Upper lobe of left lung (tissue), 6 donors: ENCODE results near the gene SDK2. TPM values are rescaled to one million over a fixed set of nuclear protein-coding genes. Genes with fewer than 3 reads are reported as not detected.

ENCODE experiments used
- ATAC-seq, 2 donors: fragments of 200-7000 bp; cut with Tn5 transposase; one replicate each; pipeline ENCODE4 v1.9.1; 2022; ENCODE audit warnings: mild to moderate bottlenecking in 2 of 2, moderate library complexity in 2 of 2; ENCODE audit not compliant: low FRiP score in 2 of 2
- DNase-seq, 2 donors: peaks; one replicate each; pipeline ENCODE4 v3.0.0-alpha.2; 2019 to 2020
- H3K27ac ChIP-seq, 4 donors: fragments of 200-600 bp; sonication (generic); one replicate each; pipeline ENCODE4 v1.5.1; 2016 to 2019
- H3K27me3 ChIP-seq, 4 donors: fragments of 200-600 bp; sonication (generic); one replicate each; pipeline ENCODE4 v1.5.1; 2017 to 2019
- H3K36me3 ChIP-seq, 4 donors: fragments of 200-600 bp; sonication (generic); one replicate each; pipeline ENCODE4 v1.5.1; 2016 to 2019
- H3K4me1 ChIP-seq, 4 donors: fragments of 200-600 bp; sonication (generic); one replicate each; pipeline ENCODE4 v1.5.1; 2018 to 2019
- H3K4me3 ChIP-seq, 4 donors: fragments of 200-600 bp; sonication (generic); one replicate each; pipeline ENCODE4 v1.5.1; 2017 to 2019; ENCODE audit warnings: mild to moderate bottlenecking in 2 of 4, moderate library complexity in 1 of 4
- H3K9me3 ChIP-seq, 4 donors: fragments of 200-600 bp; sonication (generic); one replicate each; pipeline ENCODE4 v1.5.1; 2018 to 2019
- CTCF ChIP-seq, 6 experiments: fragments of 450-650 bp in 4 of 6; fragments of 200-600 bp in 2 of 6; sonication (generic) in 2 of 6; IDR thresholded peaks; one replicate each; pipeline ENCODE4 v1.5.1; 2016 to 2019; ENCODE audit warnings: antibody characterized with exemption in 6 of 6
- EP300 ChIP-seq, 4 donors: sonication (generic); formaldehyde crosslinking; IDR thresholded peaks; one replicate each; pipeline ENCODE4 v1.5.1; 2017; ENCODE audit warnings: antibody characterized with exemption in 4 of 4, control low read depth in 2 of 4
- POLR2A ChIP-seq, 4 donors: fragments of 450-650 bp; IDR thresholded peaks; one replicate each; pipeline ENCODE4 v1.5.1; 2016 to 2017; ENCODE audit warnings: antibody characterized with exemption in 4 of 4, mild to moderate bottlenecking in 2 of 4
- POLR2AphosphoS5 ChIP-seq, 2 donors: sonication (generic); formaldehyde crosslinking; IDR thresholded peaks; one replicate each; pipeline ENCODE4 v1.5.1; 2017; ENCODE audit warnings: antibody characterized with exemption in 2 of 2
- WGBS, 2 donors: methylation state at CpG; one replicate each; pipeline ENCODE4 v1.1.5; 2017 to 2018; 5-methylcytosine and 5-hydroxymethylcytosine counted together
- total RNA-seq, 6 donors: library from RNA; depleted of rRNA in 4 of 6; stranded (reverse); fragments of >200 nt in 4 of 6; gene quantifications; one replicate each; pipeline versions ENCODE4 v1.1.0 to v1.2.1, GENCODE V29; 2016 to 2021
- donor health status: DM: no; HTN: no; CAD: no; lungs with moderate emphysema.
- donor health status: DM: no; HTN: yes; CAD: no; lungs with severe emphysema.

SDK2 gene
- total RNA-seq, 6 donors from 2014 or later, result 1.2 to 7.3 (median 2.9) TPM

- TF ChIP-seq EP300 (IDR thresholded peaks at IDR 0.05) (no peak), POLR2A (IDR thresholded peaks at IDR 0.05) (no peak), POLR2AphosphoS5 (IDR thresholded peaks at IDR 0.05) (no peak), CTCF (IDR thresholded peaks at IDR 0.05) (no peak)
- ATAC-seq, result no peak
These were observed 102.7 kb downstream of the SDK2 start for GRCh38 chr17:73541561-73541981.

GRCh38 chr17:73541111-73541510 is 103.1 kb downstream of the SDK2 start:
- Histone ChIP-seq H3K9me3 (no peaks in the 10 kb centered on the region), H3K4me1 (no peaks in the 10 kb centered on the region), H3K27ac (no peak overlapping the region), H3K27me3 (no peaks in the 10 kb centered on the region), H3K4me3 (no peak overlapping the region), H3K36me3 (no peaks in the 10 kb centered on the region)
- ATAC-seq (no peak), DNase-seq (no peak)
- 84 to 100% methylated on average over 1 to 5 of the region's 6 CpGs for WGBS, 2 donors
- TF ChIP-seq CTCF (IDR thresholded peaks at IDR 0.05) (no peak), EP300 (IDR thresholded peaks at IDR 0.05) (no peak), POLR2AphosphoS5 (IDR thresholded peaks at IDR 0.05) (no peak), POLR2A (IDR thresholded peaks at IDR 0.05) (no peak)

More at GRCh38 chr17:73541561-73541981, 102.7 kb downstream of the SDK2 start:
- no peak for DNase-seq
- no peaks in the 10 kb centered on the region for H3K27me3 ChIP-seq
- H3K4me3 ChIP-seq, result no peak overlapping the region
- H3K4me1 ChIP-seq, result no peaks in the 10 kb centered on the region
- H3K9me3 ChIP-seq, result no peaks in the 10 kb centered on the region
- no peaks in the 10 kb centered on the region for H3K36me3 ChIP-seq
- 87% methylated on average over 16 of the region's 16 CpGs for WGBS, 2 donors
- no peak overlapping the region for H3K27ac ChIP-seq

GRCh38 chr17:73539166-73539565 is 105.1 kb downstream of the SDK2 start:
- TF ChIP-seq CTCF (IDR thresholded peaks at IDR 0.05) (no peak), POLR2A (IDR thresholded peaks at IDR 0.05) (no peak), POLR2AphosphoS5 (IDR thresholded peaks at IDR 0.05) (no peak), EP300 (IDR thresholded peaks at IDR 0.05) (no peak)
- H3K27me3 ChIP-seq, result no peaks in the 10 kb centered on the region
- H3K36me3 ChIP-seq, result no peaks in the 10 kb centered on the region
- H3K4me1 ChIP-seq, result no peaks in the 10 kb centered on the region
- ATAC-seq (no peak), DNase-seq (no peak)
- H3K4me3 ChIP-seq, result no peak overlapping the region
- no peak overlapping the region for H3K27ac ChIP-seq
- H3K9me3 ChIP-seq, result no peaks in the 10 kb centered on the region
- 38 to 44% methylated on average over 9 of the region's 9 CpGs for WGBS, 2 donors

- no peak for ATAC-seq
These were observed 105.8 kb downstream of the SDK2 start for GRCh38 chr17:73538445-73538844.

More at GRCh38 chr17:73538445-73538844, 105.8 kb downstream of the SDK2 start:
- Histone ChIP-seq H3K4me1 (no peaks in the 10 kb centered on the region), H3K4me3 (no peak overlapping the region), H3K27ac (no peak overlapping the region), H3K27me3 (no peaks in the 10 kb centered on the region), H3K9me3 (no peaks in the 10 kb centered on the region), H3K36me3 (no peaks in the 10 kb centered on the region)
- WGBS, 2 donors, result 91 to 96% methylated on average over 6 to 7 of the region's 7 CpGs
- no peak for TF ChIP-seq POLR2AphosphoS5 (IDR thresholded peaks at IDR 0.05)
- TF ChIP-seq EP300 (IDR thresholded peaks at IDR 0.05), result no peak
- TF ChIP-seq POLR2A (IDR thresholded peaks at IDR 0.05), result no peak
- no peak for TF ChIP-seq CTCF (IDR thresholded peaks at IDR 0.05)
- DNase-seq, result no peak
